SK-N-MC (cell line): ENCODE measurements around the gene FAAH2.
"Not testable (repeated sequence)": the region's sequence is repeated elsewhere in the genome, so short reads cannot be mapped to it uniquely, and the experiment has no call there.

Source experiments
- DNase-seq: peaks from one replicate; pipeline ENCODE4 v3.0.0-alpha.2; 2011; ENCODE audit warnings: low read depth, low spot score
- H3K27ac ChIP-seq: fragments of 200-600 bp; sonication (generic); 2 replicates; pipeline ENCODE4 v1.5.1; 2016; ENCODE audit warnings: mixed run types
- H3K36me3 ChIP-seq: fragments of 200-600 bp; sonication (generic); 2 replicates; pipeline ENCODE4 v1.6.1; 2017; ENCODE audit warnings: antibody characterized with exemption, low read length, mixed read lengths; ENCODE audit not compliant: insufficient read depth
- H3K4me3 ChIP-seq: fragments of 200-600 bp; sonication (generic); 2 replicates; pipeline ENCODE4 v1.5.1; 2016
- H3K9ac ChIP-seq: fragments of 200-600 bp; sonication (generic); 2 replicates; pipeline ENCODE4 v1.8.0; 2017; ENCODE audit warnings: mixed run types, mixed read lengths; ENCODE audit not compliant: insufficient read length
- H3K9me3 ChIP-seq: fragments of 200-600 bp; sonication (generic); 2 replicates; pipeline ENCODE4 v1.6.1; 2017; ENCODE audit warnings: low read depth, mild to moderate bottlenecking, antibody characterized with exemption, low read length, moderate library complexity, mixed read lengths
- EZH2 ChIP-seq: fragments of 200-600 bp; sonication (generic); IDR thresholded peaks from one replicate; pipeline ENCODE4 v1.6.1; 2017; ENCODE audit warnings: antibody characterized with exemption
- FOXP2 ChIP-seq: optimal IDR thresholded peaks from 2 replicates; pipeline ENCODE3; 2011; ENCODE audit warnings: mild to moderate bottlenecking, moderate library complexity; ENCODE audit not compliant: insufficient read depth; ENCODE audit errors: extremely low read length, control extremely low read depth
- POLR2AphosphoS5 ChIP-seq: IDR thresholded peaks from 2 replicates; pipeline ENCODE4 v1.6.1; 2012; ENCODE audit warnings: mild to moderate bottlenecking, low read depth, low read length, borderline replicate concordance

The FAAH2 gene

DNA sequence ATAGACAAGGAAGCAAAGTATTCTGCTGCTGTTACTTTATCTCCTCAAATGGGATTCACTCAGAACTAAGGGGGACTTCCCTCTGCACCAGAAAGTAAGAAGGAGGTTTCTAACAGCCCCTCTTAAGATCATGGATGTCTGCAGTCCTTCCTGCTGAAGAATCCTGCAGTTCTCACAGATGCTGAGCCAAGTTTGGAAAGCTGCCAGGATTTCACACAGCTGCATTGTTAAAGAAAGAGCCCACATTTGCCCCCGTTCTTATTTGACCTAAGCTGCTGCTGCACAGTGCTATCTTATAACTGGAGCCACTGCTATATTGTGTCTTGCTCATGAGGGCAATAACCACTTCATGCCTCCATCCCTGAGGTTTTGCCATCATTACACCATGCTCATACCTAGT is 81.1 kb downstream of the FAAH2 start:
- Histone ChIP-seq H3K36me3 (no peaks in the 10 kb centered on the region), H3K9ac (no peak overlapping the region), H3K4me3 (no peak overlapping the region), H3K9me3 (no peaks in the 10 kb centered on the region), H3K27ac (no peak overlapping the region)
- TF ChIP-seq FOXP2 (no peak), POLR2AphosphoS5 (no peak), EZH2 (no peak)
- no peak for DNase-seq

- H3K9me3 ChIP-seq = no peaks in the 10 kb centered on the region
- H3K36me3 ChIP-seq = no peaks in the 10 kb centered on the region
- H3K27ac ChIP-seq = no peak overlapping the region
- TF ChIP-seq EZH2 (no peak), FOXP2 (no peak), POLR2AphosphoS5 (no peak)
- H3K9ac ChIP-seq = no peak overlapping the region
- no peak overlapping the region for H3K4me3 ChIP-seq
- no peak for DNase-seq
Observed at GRCh38 chrX:57368158-57368557, 81.7 kb downstream of the FAAH2 start.

GRCh38 chrX:57379296-57379695 is 92.8 kb downstream of the FAAH2 start:
- Histone ChIP-seq H3K36me3 (no peaks in the 10 kb centered on the region), H3K9me3 (no peaks in the 10 kb centered on the region), H3K4me3 (no peak overlapping the region), H3K27ac (no peak overlapping the region), H3K9ac (no peak overlapping the region)
- DNase-seq = no peak
- TF ChIP-seq POLR2AphosphoS5 (no peak), EZH2 (no peak), FOXP2 (no peak)

GRCh38 chrX:57380026-57380796 is 93.7 kb downstream of the FAAH2 start:
- no peak overlapping the region for H3K27ac ChIP-seq
- H3K9me3 ChIP-seq = no peaks in the 10 kb centered on the region
- TF ChIP-seq EZH2 (no peak), FOXP2 (no peak), POLR2AphosphoS5 (no peak)
- no peak for DNase-seq
- H3K4me3 ChIP-seq = no peak overlapping the region
- H3K36me3 ChIP-seq = no peaks in the 10 kb centered on the region
- no peak overlapping the region for H3K9ac ChIP-seq

- not testable (repeated sequence) for H3K9ac ChIP-seq, H3K9me3 ChIP-seq, H3K36me3 ChIP-seq, DNase-seq, H3K27ac ChIP-seq, H3K4me3 ChIP-seq
Observed at GRCh38 chrX:57394162-57394561, 107.7 kb downstream of the FAAH2 start.

DNA sequence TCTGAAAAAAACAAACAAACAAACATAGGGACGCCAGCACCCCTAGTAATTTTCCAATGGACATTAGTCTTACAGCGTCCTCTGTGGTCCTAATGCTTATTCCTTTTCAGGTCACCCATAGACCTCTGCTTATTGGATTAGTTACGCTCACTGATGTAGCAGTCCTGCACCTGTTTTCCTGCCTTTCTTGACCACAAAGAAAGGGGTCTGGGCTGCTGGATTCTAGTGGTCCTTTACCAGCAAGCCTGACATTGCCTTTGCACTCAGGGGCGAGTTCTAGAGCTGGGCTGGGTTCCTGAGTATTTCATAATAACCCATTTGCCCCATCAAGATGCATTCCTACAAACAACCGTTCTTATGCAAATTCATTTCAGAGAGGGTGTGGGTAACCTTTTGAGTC is 116.7 kb downstream of the FAAH2 start:
- not testable (repeated sequence) for H3K4me3 ChIP-seq, DNase-seq, H3K27ac ChIP-seq, H3K36me3 ChIP-seq, H3K9ac ChIP-seq, H3K9me3 ChIP-seq

GRCh38 chrX:57406149-57406548 is 119.6 kb downstream of the FAAH2 start:
- DNase-seq = no peak

GRCh38 chrX:57417827-57418226 is 131.3 kb downstream of the FAAH2 start:
- TF ChIP-seq FOXP2 = no peak
- no peak for TF ChIP-seq POLR2AphosphoS5
- TF ChIP-seq EZH2 = no peak
- Histone ChIP-seq H3K9me3 (no peaks in the 10 kb centered on the region), H3K9ac (no peak overlapping the region)

More at GRCh38 chrX:57406149-57406548, 119.6 kb downstream of the FAAH2 start:
- TF ChIP-seq EZH2 = no peak
- TF ChIP-seq FOXP2 = no peak
- no peak for TF ChIP-seq POLR2AphosphoS5
- Histone ChIP-seq H3K36me3 (no peaks in the 10 kb centered on the region), H3K9me3 (no peaks in the 10 kb centered on the region), H3K27ac (no peak overlapping the region), H3K4me3 (no peak overlapping the region), H3K9ac (no peak overlapping the region)

GRCh38 chrX:57422289-57422688 is 135.8 kb downstream of the FAAH2 start:
- no peak overlapping the region for H3K27ac ChIP-seq
- no peaks in the 10 kb centered on the region for H3K36me3 ChIP-seq
- DNase-seq = no peak
- H3K9ac ChIP-seq = no peak overlapping the region
- TF ChIP-seq EZH2 (no peak), POLR2AphosphoS5 (no peak), FOXP2 (no peak)
- no peaks in the 10 kb centered on the region for H3K9me3 ChIP-seq
- no peak overlapping the region for H3K4me3 ChIP-seq

More at GRCh38 chrX:57417827-57418226, 131.3 kb downstream of the FAAH2 start:
- no peak overlapping the region for H3K27ac ChIP-seq
- DNase-seq = no peak
- no peak overlapping the region for H3K4me3 ChIP-seq
- no peaks in the 10 kb centered on the region for H3K36me3 ChIP-seq
